HepG2 (cell line): ENCODE measurements around the gene CAPS. TPM values are rescaled to one million over a fixed set of nuclear protein-coding genes. Genes with fewer than 3 reads are reported as not detected.

Experiments
- E2F5 ChIP-seq: sonication (generic); formaldehyde crosslinking; conservative IDR thresholded peaks from 2 replicates; pipeline ENCODE4 v1.4.0; 2020; ENCODE audit warnings: missing genetic modification reagents
- FOXA1 ChIP-seq, 2 experiments: fragments of 450-650 bp in 1 of 2; sonication (generic) in 1 of 2; formaldehyde crosslinking in 1 of 2; IDR thresholded peaks; 2 replicates each; pipeline versions ENCODE4 v1.4.0 to v1.6.1; 2016 to 2020; ENCODE audit warnings: missing genetic modification reagents in 1 of 2
- HBP1 ChIP-seq: IDR thresholded peaks from 2 replicates; pipeline ENCODE4 v1.6.1; 2016; ENCODE audit warnings: low read depth, control low read depth
- HMGA1 ChIP-seq: sonication (generic); formaldehyde crosslinking; conservative IDR thresholded peaks from 2 replicates; pipeline ENCODE4 v1.4.0; 2020; ENCODE audit warnings: missing genetic modification reagents
- NFE2L1 ChIP-seq: sonication (generic); formaldehyde crosslinking; IDR thresholded peaks from 2 replicates; pipeline ENCODE4 v1.4.0; 2020; ENCODE audit warnings: missing genetic modification reagents, mild to moderate bottlenecking, borderline replicate concordance
- PBX3 ChIP-seq: sonication (generic); formaldehyde crosslinking; IDR thresholded peaks from 2 replicates; pipeline ENCODE4 v1.8.1; 2023; ENCODE audit warnings: missing genetic modification reagents, inconsistent platforms, borderline replicate concordance
- REPIN1 ChIP-seq: sonication (generic); formaldehyde crosslinking; IDR thresholded peaks from 2 replicates; pipeline ENCODE4 v1.8.0; 2022; ENCODE audit warnings: missing genetic modification reagents, low read depth, mild to moderate bottlenecking, borderline replicate concordance
- RNF2 ChIP-seq: fragments of 450-650 bp; conservative IDR thresholded peaks from 2 replicates; pipeline ENCODE4 v1.6.1; 2016; ENCODE audit warnings: low read depth
- ZBTB49 ChIP-seq: sonication (generic); formaldehyde crosslinking; IDR thresholded peaks from 2 replicates; pipeline ENCODE4 v1.4.0; 2020; ENCODE audit warnings: missing genetic modification reagents, borderline replicate concordance
- ZNF326 ChIP-seq: sonication (generic); formaldehyde crosslinking; IDR thresholded peaks from 2 replicates; pipeline ENCODE4 v1.4.0; 2020; ENCODE audit warnings: missing genetic modification reagents, borderline replicate concordance
- ZNF431 ChIP-seq: sonication (generic); formaldehyde crosslinking; IDR thresholded peaks from 2 replicates; pipeline ENCODE4 v1.9.0; 2022; ENCODE audit warnings: missing genetic modification reagents, low read depth, mild to moderate bottlenecking, borderline replicate concordance
- ZNF558 ChIP-seq: sonication (generic); formaldehyde crosslinking; IDR thresholded peaks from 2 replicates; pipeline ENCODE4 v1.9.0; 2022; ENCODE audit warnings: mild to moderate bottlenecking, missing genetic modification reagents, borderline replicate concordance
- ZNF687 ChIP-seq: sonication (generic); formaldehyde crosslinking; IDR thresholded peaks from 2 replicates; pipeline ENCODE4 v1.5.1; 2020; ENCODE audit warnings: mild to moderate bottlenecking, missing genetic modification reagents, moderate library complexity
- polyA plus RNA-seq, 8 experiments: library from polyadenylated mRNA; depleted of rRNA in 3 of 8; stranded (reverse) in 7 of 8; unstranded in 1 of 8; fragments of >200 nt; fragmentation: Illumina TruSeq in 4 of 8; extraction: Trizol in 4 of 8; gene quantifications; 2 replicates each; pipeline versions ENCODE4 v1.2.1 to v1.2.3, GENCODE V29; 2011 to 2016; ENCODE audit warnings: low read depth in 4 of 8, missing spikeins in 1 of 8, mixed read lengths in 1 of 8; ENCODE audit not compliant: insufficient read depth in 1 of 8
- total RNA-seq, 5 experiments: library from RNA; depleted of rRNA; stranded (reverse); fragments of >200 nt; fragmentation: Illumina TruSeq; extraction: Trizol; gene quantifications; 2 replicates each; pipeline ENCODE4 v1.2.3, GENCODE V29; 2016; ENCODE audit warnings: low read depth in 1 of 5

CAPS gene
- total and polyA plus RNA-seq, 2 of the 13 experiments (the other 11 are each of a cell fraction or from before 2014, with no cell fraction given): 3.1 TPM

GRCh38 chr19:5892772-5893275 lies 21.2 kb upstream of the CAPS start (continued):
- TF ChIP-seq ZBTB49 (CRISPR knock-in tag) (no peak), HBP1 (CRISPR knock-in tag) (no peak), NFE2L1 (CRISPR knock-in tag) (no peak), RNF2 (no peak), E2F5 (CRISPR knock-in tag) (no peak), ZNF687 (CRISPR knock-in tag) (no peak), ZNF431 (0 out of 2 replicates have a peak, but pooled peaks have one; percentile 8), ZNF558 (CRISPR knock-in tag) (no peak), REPIN1 (CRISPR knock-in tag) (no peak), HMGA1 (CRISPR knock-in tag) (no peak), ZNF326 (CRISPR knock-in tag) (no peak), FOXA1 (IDR thresholded peaks at IDR 0.05) (no peak), FOXA1 (CRISPR knock-in tag; IDR thresholded peaks at IDR 0.05) (no peak), PBX3 (no peak)
